Loucy (cell line): ENCODE data around the gene RNF4.

Source experiments
- H2AFZ ChIP-seq: fragments of 200-600 bp; sonication (generic); 2 replicates; pipeline ENCODE4 v1.6.0; 2016; ENCODE audit warnings: antibody characterized with exemption, mild to moderate bottlenecking, low read length, moderate library complexity
- H3F3A ChIP-seq: fragments of 200-600 bp; 2 replicates; pipeline ENCODE4 v1.6.0; 2016; ENCODE audit warnings: antibody characterized with exemption, low read depth, mild to moderate bottlenecking
- H3K27me3 ChIP-seq: fragments of 200-600 bp; sonication (generic); 2 replicates; pipeline ENCODE4 v1.6.1; 2014; ENCODE audit warnings: low read length, mild to moderate bottlenecking; ENCODE audit not compliant: insufficient read depth, poor library complexity, severe bottlenecking
- H3K36me3 ChIP-seq: fragments of 200-600 bp; sonication (generic); 2 replicates; pipeline ENCODE4 v1.6.1; 2016; ENCODE audit warnings: low read length; ENCODE audit not compliant: insufficient read depth
- H3K4me1 ChIP-seq: fragments of 200-600 bp; sonication (generic); 2 replicates; pipeline ENCODE4 v1.5.1; 2014; ENCODE audit warnings: low read length, mild to moderate bottlenecking; ENCODE audit not compliant: insufficient read depth, poor library complexity, severe bottlenecking
- H3K4me2 ChIP-seq: fragments of 200-600 bp; sonication (generic); 2 replicates; pipeline ENCODE4 v1.6.0; 2014; ENCODE audit warnings: antibody characterized with exemption, low read length, low read depth, mild to moderate bottlenecking; ENCODE audit not compliant: poor library complexity, severe bottlenecking
- H3K4me3 ChIP-seq: fragments of 200-600 bp; sonication (generic); 2 replicates; pipeline ENCODE4 v1.5.1; 2014; ENCODE audit warnings: low read length, mild to moderate bottlenecking, mixed read lengths; ENCODE audit not compliant: poor library complexity, severe bottlenecking
- H3K79me2 ChIP-seq: fragments of 200-600 bp; sonication (generic); 2 replicates; pipeline ENCODE4 v1.6.1; 2014; ENCODE audit warnings: low read length; ENCODE audit not compliant: insufficient read depth
- H3K9ac ChIP-seq: fragments of 200-600 bp; sonication (generic); 2 replicates; pipeline ENCODE4 v1.6.0; 2014; ENCODE audit warnings: mild to moderate bottlenecking, low read depth, low read length, moderate library complexity; ENCODE audit not compliant: poor library complexity, severe bottlenecking
- H3K9me2 ChIP-seq: fragments of 200-600 bp; sonication (generic); replicated peaks from 2 replicates; pipeline ENCODE4 v1.6.1; 2016; ENCODE audit warnings: low read depth, low read length, mixed read lengths
- H3K9me3 ChIP-seq: fragments of 200-600 bp; sonication (generic); 2 replicates; pipeline ENCODE4 v1.6.1; 2014; ENCODE audit warnings: mild to moderate bottlenecking, antibody characterized with exemption, low read length, low read depth; ENCODE audit not compliant: insufficient read depth
- H4K20me1 ChIP-seq: fragments of 200-600 bp; sonication (generic); 2 replicates; pipeline ENCODE4 v1.6.0; 2014; ENCODE audit warnings: antibody characterized with exemption, low read length, mild to moderate bottlenecking; ENCODE audit not compliant: insufficient read depth, poor library complexity, severe bottlenecking
- CTCF ChIP-seq: fragments of 200-600 bp; sonication (generic); conservative IDR thresholded peaks from 2 replicates; pipeline ENCODE4 v1.5.1; 2014; ENCODE audit warnings: mild to moderate bottlenecking, antibody characterized with exemption, low read length
- EZH2phosphoT487 ChIP-seq: fragments of 200-600 bp; IDR thresholded peaks from 2 replicates; pipeline ENCODE4 v1.6.1; 2018; ENCODE audit warnings: antibody characterized with exemption, mild to moderate bottlenecking, moderate library complexity, borderline replicate concordance

Gene RNF4

DNA sequence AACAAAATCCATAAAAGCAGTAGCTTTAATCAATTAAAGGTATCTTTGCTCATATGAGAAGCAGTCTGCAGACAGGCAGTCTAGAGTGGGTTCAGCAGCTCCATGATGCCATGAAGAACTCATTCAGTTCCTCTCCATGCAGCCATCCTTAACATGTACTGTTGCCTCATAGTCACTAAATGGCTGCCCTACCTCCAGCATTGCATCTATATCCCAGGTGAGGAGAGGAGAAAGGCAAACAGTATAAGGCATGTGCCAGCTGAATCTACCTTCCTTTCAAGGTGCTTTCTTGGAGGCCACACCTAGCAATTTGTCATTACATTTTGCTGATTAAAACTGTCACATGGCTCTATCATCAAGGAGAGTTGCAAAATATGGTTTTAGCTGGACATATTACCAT is 36.9 kb upstream of the RNF4 start:
- no peak overlapping the region for H3K4me3 ChIP-seq
- no peaks in the 10 kb centered on the region for H3K36me3 ChIP-seq
- H3K4me2 ChIP-seq: no peak overlapping the region
- H3F3A ChIP-seq: no peaks in the 10 kb centered on the region
- no peaks in the 10 kb centered on the region for H3K9me3 ChIP-seq
- H3K27me3 ChIP-seq: no peaks in the 10 kb centered on the region
- no peak overlapping the region for H3K9ac ChIP-seq
- H3K79me2 ChIP-seq: no peaks in the 10 kb centered on the region
- no peaks in the 10 kb centered on the region for H3K9me2 ChIP-seq
- H4K20me1 ChIP-seq: no peaks in the 10 kb centered on the region
- no peak overlapping the region for H2AFZ ChIP-seq
- TF ChIP-seq EZH2phosphoT487: no peak
- no peak for TF ChIP-seq CTCF
- no peaks in the 10 kb centered on the region for H3K4me1 ChIP-seq

- Histone ChIP-seq H2AFZ (no peak overlapping the region), H3K9me3 (no peaks in the 10 kb centered on the region), H3F3A (no peaks in the 10 kb centered on the region), H3K4me2 (no peak overlapping the region), H3K9me2 (no peaks in the 10 kb centered on the region), H3K4me3 (no peak overlapping the region), H3K79me2 (no peaks in the 10 kb centered on the region), H4K20me1 (no peaks in the 10 kb centered on the region), H3K27me3 (no peaks in the 10 kb centered on the region), H3K9ac (no peak overlapping the region), H3K4me1 (no peaks in the 10 kb centered on the region), H3K36me3 (no peaks in the 10 kb centered on the region)
- no peak for TF ChIP-seq CTCF
- TF ChIP-seq EZH2phosphoT487: no peak
Measured at GRCh38 chr4:2432991-2433530, 35.8 kb upstream of the RNF4 start.

GRCh38 chr4:2433609-2434350 is 35.1 kb upstream of the RNF4 start:
- no peaks in the 10 kb centered on the region for H3K27me3 ChIP-seq
- no peak overlapping the region for H2AFZ ChIP-seq
- no peak for TF ChIP-seq EZH2phosphoT487
- no peak for TF ChIP-seq CTCF
- no peaks in the 10 kb centered on the region for H3K4me1 ChIP-seq
- no peaks in the 10 kb centered on the region for H3K9me3 ChIP-seq
- H3K36me3 ChIP-seq: no peaks in the 10 kb centered on the region
- H3K4me2 ChIP-seq: no peak overlapping the region
- H3F3A ChIP-seq: no peaks in the 10 kb centered on the region
- H3K9ac ChIP-seq: no peak overlapping the region
- no peak overlapping the region for H3K4me3 ChIP-seq
- no peaks in the 10 kb centered on the region for H3K79me2 ChIP-seq
- H3K9me2 ChIP-seq: no peaks in the 10 kb centered on the region
- no peaks in the 10 kb centered on the region for H4K20me1 ChIP-seq
